DND-41 (cell line): Measurements from ENCODE around the gene IL17RD.

Source experiments
- CTCF ChIP-seq: IDR thresholded peaks from 2 replicates; pipeline ENCODE4 v1.5.1; 2012; ENCODE audit warnings: borderline replicate concordance, low read length, moderate library complexity, mild to moderate bottlenecking; ENCODE audit not compliant: poor library complexity, severe bottlenecking; ENCODE audit errors: extremely low read depth
- EZH2 ChIP-seq: IDR thresholded peaks from 3 replicates; pipeline ENCODE4 v1.6.1; 2012; ENCODE audit warnings: borderline replicate concordance, low read depth, mild to moderate bottlenecking, moderate library complexity, low read length, inconsistent platforms; ENCODE audit not compliant: severe bottlenecking

DNA sequence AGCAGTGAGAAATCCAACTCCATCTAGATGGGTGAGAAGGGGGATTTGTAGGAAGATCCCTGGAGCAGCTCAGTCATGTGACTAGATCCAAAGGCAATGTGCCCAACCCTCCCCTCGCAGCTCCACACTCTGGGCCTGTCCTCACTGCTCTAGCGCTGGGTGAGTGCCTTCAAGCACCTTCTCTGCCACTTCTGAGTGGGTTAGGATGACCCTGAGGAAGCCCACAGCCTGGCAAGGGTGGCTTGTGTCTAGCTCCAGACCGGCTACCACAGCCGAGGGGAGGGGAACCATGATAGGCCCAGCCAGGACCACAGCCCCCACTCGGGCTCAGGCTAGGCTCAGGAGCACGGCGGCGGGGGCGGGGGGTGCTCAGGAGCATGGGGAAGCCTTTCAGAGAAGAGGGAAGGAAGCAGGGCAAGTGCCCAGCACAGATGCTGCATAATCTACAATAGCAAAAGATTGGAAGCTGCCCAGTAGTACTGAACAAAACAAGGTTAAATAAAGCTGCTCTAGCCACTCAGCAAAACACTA, 103.0 kb downstream of the IL17RD start:
- TF ChIP-seq CTCF, result no peak
- TF ChIP-seq EZH2, result no peak
